Dendritic cell treated with granulocyte-macrophage colony-stimulating factor and Interleukin-4, amounts not matched to agents 40 ng/mL and 50 ng/mL, for 4 days (primary cell): ENCODE results near the gene LCN1.

Source experiments
- H3K27ac Mint-ChIP-seq: one replicate; pipeline ENCODE4 v1.8.0; 2022; ENCODE audit warnings: mild to moderate bottlenecking, mixed read lengths
- H3K27me3 Mint-ChIP-seq: one replicate; pipeline ENCODE4 v1.8.0; 2022; ENCODE audit warnings: mild to moderate bottlenecking, mixed read lengths
- H3K36me3 Mint-ChIP-seq: one replicate; pipeline ENCODE4 v1.8.0; 2022; ENCODE audit warnings: low read depth, mixed read lengths
- H3K4me1 Mint-ChIP-seq: one replicate; pipeline ENCODE4 v1.8.0; 2022; ENCODE audit warnings: low read depth, mixed read lengths
- H3K4me3 Mint-ChIP-seq: one replicate; pipeline ENCODE4 v1.8.0; 2022; ENCODE audit warnings: mild to moderate bottlenecking, moderate library complexity, mixed read lengths
- H3K9me3 Mint-ChIP-seq: one replicate; pipeline ENCODE4 v1.8.0; 2022; ENCODE audit warnings: mixed read lengths
- intact Hi-C: fragments of 100-400 bp; cut with micrococcal nuclease; formaldehyde crosslinking; loops from one replicate; pipeline ENCODE4 v1.15.0; 2022

The LCN1 gene

DNA sequence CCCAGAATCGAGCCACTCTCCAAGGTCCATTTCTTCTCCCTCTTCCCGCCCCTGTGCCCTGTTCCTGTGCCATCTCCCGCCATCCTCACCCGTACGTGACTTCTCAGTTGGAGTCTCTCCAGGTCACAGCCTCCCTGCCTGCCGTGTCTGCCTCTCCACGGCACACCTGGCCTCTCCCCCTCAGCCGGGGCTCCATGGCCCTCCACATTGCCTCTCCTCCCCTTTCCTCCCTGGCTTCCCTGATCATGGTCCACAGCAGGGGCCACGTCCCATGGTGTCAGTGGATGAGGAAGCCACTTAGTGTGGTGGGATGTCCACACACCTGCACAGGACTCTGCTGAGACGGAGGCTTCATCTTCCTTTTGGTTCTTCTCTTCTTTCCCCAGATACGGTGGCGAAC is 42.6 kb downstream of the LCN1 start:
- Mint-ChIP-seq H3K9me3 (no peaks in the 10 kb centered on the region), H3K4me1 (no peaks in the 10 kb centered on the region), H3K27me3 (peaks cover 5% of the 10 kb centered on the region), H3K4me3 (no peak overlapping the region), H3K27ac (no peak overlapping the region), H3K36me3 (no peaks in the 10 kb centered on the region)
- intact Hi-C loops: no loop called here

DNA sequence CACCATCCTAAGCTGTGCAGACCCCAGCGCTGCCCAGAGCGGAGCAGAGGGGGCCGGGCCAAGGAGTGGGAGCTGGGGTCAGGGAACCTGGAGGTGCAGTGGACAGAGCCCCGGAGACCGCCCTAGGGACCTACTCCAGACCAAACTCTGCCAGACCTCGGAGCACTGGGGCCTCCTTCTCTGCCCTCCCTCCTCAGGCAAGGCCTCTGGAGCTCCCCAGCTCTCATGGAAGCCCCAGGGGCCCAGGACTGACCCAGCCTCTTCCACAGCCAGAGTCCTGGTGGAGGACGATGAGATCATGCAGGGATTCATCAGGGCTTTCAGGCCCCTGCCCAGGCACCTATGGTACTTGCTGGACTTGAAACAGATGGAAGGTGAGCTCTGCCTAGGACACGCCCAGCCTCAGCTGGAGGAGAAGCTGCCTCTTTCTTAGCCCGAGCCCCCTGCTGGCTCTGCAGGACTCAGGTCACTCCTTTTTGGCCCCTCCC is 43.9 kb downstream of the LCN1 start:
- intact Hi-C loops: no loop called here
- no peak overlapping the region for H3K4me3 Mint-ChIP-seq
- peaks cover 7% of the 10 kb centered on the region for H3K27me3 Mint-ChIP-seq
- no peak overlapping the region for H3K27ac Mint-ChIP-seq
- H3K4me1 Mint-ChIP-seq: no peaks in the 10 kb centered on the region
- H3K9me3 Mint-ChIP-seq: no peaks in the 10 kb centered on the region
- no peaks in the 10 kb centered on the region for H3K36me3 Mint-ChIP-seq

DNA sequence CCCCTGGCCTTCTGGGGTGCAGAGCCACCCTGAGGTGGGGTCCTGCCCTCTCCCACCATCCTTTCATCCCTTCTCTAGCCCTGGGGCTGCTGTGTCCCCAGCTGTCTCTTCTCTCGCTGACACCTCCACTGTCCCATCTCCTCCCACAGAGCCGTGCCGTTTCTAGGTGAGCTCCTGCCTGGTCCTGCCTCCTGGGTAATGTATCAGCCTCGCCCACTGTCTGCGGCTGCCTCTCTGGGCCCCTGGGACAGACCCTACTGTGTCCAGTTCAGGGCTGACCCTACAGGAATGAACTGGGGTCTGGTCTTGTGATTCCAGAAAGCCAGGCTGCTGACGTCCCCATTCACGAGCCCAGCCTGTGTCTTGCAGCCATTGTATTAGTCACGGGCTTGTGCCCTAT is 44.4 kb downstream of the LCN1 start:
- intact Hi-C loops: no loop called here
- Mint-ChIP-seq H3K9me3 (no peaks in the 10 kb centered on the region), H3K4me3 (no peak overlapping the region), H3K4me1 (no peaks in the 10 kb centered on the region), H3K27me3 (peaks cover 7% of the 10 kb centered on the region), H3K27ac (no peak overlapping the region), H3K36me3 (no peaks in the 10 kb centered on the region)

DNA sequence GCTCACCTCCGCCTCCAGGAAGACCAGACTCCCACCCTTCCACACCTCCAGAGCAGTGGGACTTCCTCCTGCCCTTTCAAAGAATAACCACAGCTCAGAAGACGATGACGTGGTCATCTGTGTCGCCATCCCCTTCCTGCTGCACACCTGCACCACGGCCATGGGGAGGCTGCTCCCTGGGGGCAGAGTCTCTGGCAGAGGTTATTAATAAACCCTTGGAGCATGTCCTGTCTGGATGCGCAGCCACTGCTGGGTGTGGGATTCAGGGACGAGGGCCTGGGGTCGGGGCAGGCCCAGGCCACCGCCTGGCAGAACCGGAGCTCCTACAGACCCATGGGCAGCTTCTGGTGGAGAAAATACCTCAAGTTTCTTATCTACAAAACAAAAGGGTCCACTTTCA is 45.3 kb downstream of the LCN1 start:
- intact Hi-C loops: no loop called here
- H3K36me3 Mint-ChIP-seq: no peaks in the 10 kb centered on the region
- no peak overlapping the region for H3K27ac Mint-ChIP-seq
- H3K9me3 Mint-ChIP-seq: no peaks in the 10 kb centered on the region
- no peak overlapping the region for H3K4me3 Mint-ChIP-seq
- H3K4me1 Mint-ChIP-seq: no peaks in the 10 kb centered on the region
- peaks cover 7% of the 10 kb centered on the region for H3K27me3 Mint-ChIP-seq

DNA sequence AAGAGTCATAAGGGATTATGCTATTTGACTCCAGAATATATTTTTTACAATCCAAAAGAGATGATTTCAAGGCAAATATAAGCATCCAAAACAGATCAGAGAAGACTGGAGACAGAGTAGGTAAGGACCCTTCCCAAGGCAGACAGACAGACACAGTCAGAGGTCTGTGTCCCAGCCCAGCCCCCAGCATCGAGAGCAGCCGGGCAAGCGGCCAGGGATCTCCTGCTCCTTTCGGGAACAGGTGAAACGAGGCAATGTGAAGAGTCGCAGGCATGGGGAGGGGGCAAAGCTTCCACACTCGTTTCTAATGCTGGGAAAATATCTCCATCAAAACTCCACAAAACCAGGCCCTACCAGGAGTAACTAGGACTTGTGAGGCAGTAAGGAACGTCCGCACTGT is 46.1 kb downstream of the LCN1 start:
- Mint-ChIP-seq H3K27me3 (peaks cover 7% of the 10 kb centered on the region), H3K36me3 (no peaks in the 10 kb centered on the region), H3K9me3 (no peaks in the 10 kb centered on the region), H3K4me3 (no peak overlapping the region), H3K27ac (no peak overlapping the region), H3K4me1 (no peaks in the 10 kb centered on the region)
- intact Hi-C loops: no loop called here

DNA sequence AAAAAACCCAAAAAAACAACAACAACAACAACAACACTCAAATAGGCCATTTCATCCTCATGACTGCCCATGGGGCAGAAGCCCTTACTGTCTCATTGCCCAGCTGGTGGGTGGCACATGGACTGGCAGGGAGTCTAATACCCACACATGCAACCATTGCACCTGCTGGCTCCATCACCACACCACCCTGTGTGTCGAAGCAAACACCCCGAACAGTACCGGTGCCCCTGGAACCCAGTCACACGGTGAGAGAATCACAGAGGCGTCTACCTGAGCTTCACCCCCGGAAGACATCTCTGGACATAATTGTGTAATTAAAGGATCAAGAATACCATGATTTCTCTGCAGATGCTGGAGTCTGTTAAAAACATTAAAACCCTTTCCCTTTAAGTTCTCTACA is 46.8 kb downstream of the LCN1 start:
- H3K4me3 Mint-ChIP-seq: no peak overlapping the region
- H3K4me1 Mint-ChIP-seq: no peaks in the 10 kb centered on the region
- intact Hi-C loops: no loop called here
- H3K27me3 Mint-ChIP-seq: peaks cover 7% of the 10 kb centered on the region
- H3K36me3 Mint-ChIP-seq: no peaks in the 10 kb centered on the region
- no peak overlapping the region for H3K27ac Mint-ChIP-seq
- no peaks in the 10 kb centered on the region for H3K9me3 Mint-ChIP-seq

DNA sequence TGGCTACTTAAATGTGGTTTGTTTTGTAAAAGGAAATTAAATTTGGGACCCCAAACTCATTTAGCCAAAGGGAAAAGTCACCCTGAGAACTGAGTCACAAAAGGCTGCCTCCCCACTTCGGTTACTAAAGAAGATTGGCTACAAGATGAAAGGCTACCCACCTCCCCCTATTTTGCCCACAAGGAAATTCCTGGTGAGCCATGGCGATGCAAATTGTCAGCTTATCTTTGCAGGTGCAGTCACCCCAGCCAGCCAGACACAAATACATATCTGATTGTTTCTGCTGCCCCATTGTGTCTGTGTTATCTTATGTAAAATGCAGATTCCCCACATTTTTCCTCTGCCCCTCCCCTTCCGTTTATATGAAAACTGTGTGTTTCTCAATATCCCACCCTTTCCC is 49.2 kb downstream of the LCN1 start:
- Mint-ChIP-seq H3K36me3 (no peaks in the 10 kb centered on the region), H3K4me1 (no peaks in the 10 kb centered on the region), H3K27me3 (peaks cover 7% of the 10 kb centered on the region), H3K9me3 (no peaks in the 10 kb centered on the region), H3K4me3 (no peak overlapping the region), H3K27ac (no peak overlapping the region)
- intact Hi-C loops: no loop called here

DNA sequence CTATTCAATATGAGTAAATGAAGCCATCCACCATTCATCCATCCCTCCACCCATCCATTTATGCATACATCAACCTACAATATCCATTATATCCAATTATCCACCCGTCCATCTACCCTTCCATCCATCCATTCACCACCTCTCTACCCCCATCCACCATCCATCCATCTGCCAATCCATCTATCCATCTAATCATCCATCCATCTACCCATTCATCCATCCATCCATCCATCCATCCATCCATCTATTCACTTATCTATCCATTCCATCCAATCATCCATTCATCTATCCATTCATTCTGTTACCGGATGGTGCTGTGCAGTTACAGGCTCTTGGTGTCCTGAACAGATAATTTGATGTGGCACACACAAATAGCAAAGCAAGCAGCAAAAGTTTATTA is 51.0 kb downstream of the LCN1 start:
- no peaks in the 10 kb centered on the region for H3K36me3 Mint-ChIP-seq
- H3K27me3 Mint-ChIP-seq: peaks cover 5% of the 10 kb centered on the region
- no peaks in the 10 kb centered on the region for H3K9me3 Mint-ChIP-seq
- H3K4me3 Mint-ChIP-seq: no peak overlapping the region
- intact Hi-C loops: no loop called here
- H3K27ac Mint-ChIP-seq: no peak overlapping the region
- no peaks in the 10 kb centered on the region for H3K4me1 Mint-ChIP-seq

DNA sequence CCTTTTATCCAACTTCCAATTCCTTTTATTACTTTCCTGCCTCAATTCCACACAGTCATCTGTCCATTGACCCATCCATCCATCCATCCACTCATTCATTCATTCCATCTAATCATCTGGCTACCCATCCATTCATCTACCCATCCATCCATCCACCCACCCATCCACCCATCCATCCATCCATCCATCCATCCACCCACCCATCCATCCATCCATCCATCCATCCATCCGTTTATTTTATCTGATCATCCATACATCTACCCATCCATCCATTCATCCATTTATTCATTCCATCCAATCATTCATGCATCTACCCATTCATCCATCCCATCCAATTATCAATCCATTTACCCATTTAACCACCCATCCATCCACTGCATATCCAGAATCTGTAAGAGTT is 51.9 kb downstream of the LCN1 start:
- H3K4me1 Mint-ChIP-seq: no peaks in the 10 kb centered on the region
- H3K27ac Mint-ChIP-seq: no peak overlapping the region
- no peaks in the 10 kb centered on the region for H3K9me3 Mint-ChIP-seq
- no peaks in the 10 kb centered on the region for H3K36me3 Mint-ChIP-seq
- intact Hi-C loops: no loop called here
- peaks cover 5% of the 10 kb centered on the region for H3K27me3 Mint-ChIP-seq
- no peak overlapping the region for H3K4me3 Mint-ChIP-seq

DNA sequence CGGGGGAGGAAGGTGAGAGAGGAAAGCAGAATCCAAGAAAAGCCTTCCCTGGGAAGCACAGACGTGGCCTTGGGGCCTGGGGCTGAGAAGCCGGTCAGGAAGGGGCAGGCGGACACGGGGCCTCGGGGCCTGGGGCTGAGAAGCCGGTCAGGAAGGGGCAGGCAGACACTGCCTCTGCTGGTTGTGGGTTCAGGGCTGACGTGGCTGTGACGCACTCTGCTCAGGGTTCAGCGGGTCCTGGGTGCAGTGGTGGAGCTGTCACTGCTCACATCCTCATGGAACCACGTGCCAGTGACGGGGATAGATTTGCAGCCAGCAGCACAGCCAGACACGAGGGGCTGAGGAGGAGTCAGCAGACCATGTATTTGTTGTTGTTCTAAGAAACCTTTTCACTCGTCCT is 53.1 kb downstream of the LCN1 start:
- H3K9me3 Mint-ChIP-seq: no peaks in the 10 kb centered on the region
- H3K27me3 Mint-ChIP-seq: peaks cover 2% of the 10 kb centered on the region

DNA sequence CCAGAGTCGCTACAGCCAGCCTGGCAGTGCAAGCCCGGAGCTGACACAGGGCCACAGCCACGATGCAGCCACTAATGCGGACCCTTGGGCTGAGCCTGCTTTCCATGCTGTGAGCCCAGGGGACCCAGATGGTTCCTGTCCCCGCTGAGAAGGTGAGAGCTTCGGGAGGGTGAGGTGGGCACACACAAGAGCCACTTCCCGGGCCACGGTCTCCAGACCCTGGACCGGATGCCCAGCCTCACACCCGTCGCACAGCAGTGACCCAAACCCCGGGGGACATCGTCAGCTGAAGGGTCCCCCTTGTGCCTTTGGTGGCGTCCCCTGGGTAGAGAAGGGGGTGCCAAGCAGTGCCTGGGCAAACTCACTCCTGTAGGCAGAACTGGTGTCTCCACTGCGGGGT is 53.7 kb downstream of the LCN1 start:
- peaks cover 2% of the 10 kb centered on the region for H3K27me3 Mint-ChIP-seq
- H3K4me3 Mint-ChIP-seq: no peak overlapping the region
- H3K27ac Mint-ChIP-seq: no peak overlapping the region
- intact Hi-C loops: no loop called here
- H3K36me3 Mint-ChIP-seq: no peaks in the 10 kb centered on the region
- H3K4me1 Mint-ChIP-seq: no peaks in the 10 kb centered on the region
- H3K9me3 Mint-ChIP-seq: no peaks in the 10 kb centered on the region

More for the DNA sequence above, 53.1 kb downstream of the LCN1 start:
- Mint-ChIP-seq H3K36me3 (no peaks in the 10 kb centered on the region), H3K4me3 (no peak overlapping the region), H3K4me1 (no peaks in the 10 kb centered on the region), H3K27ac (no peak overlapping the region)
- intact Hi-C loops: no loop called here
